ENCODE results near the gene RAD9B. TPM values are rescaled to one million over a fixed set of nuclear protein-coding genes. Genes with fewer than 3 reads are reported as not detected.

The RAD9B gene
- total and polyA plus RNA-seq, 10 of the 15 experiments (the other 5 are each of a cell fraction or from before 2014, with no cell fraction given): 0.54 to 2.0 (median 1.3) TPM

GRCh38 chr12:110549716-110550115 lies 47.6 kb downstream of the RAD9B start:
- Histone ChIP-seq H3K4me1 (ENCODE audit: control insufficient read depth, insufficient read depth, low read length) (peaks cover 11% of the 10 kb centered on the region; the same call in 1 of the 2 replicates), H3K36me3 (ENCODE audit: control insufficient read depth in 2 of 2, insufficient read depth in 2 of 2, low read length in 1 of 2) (peaks cover 10 to 45% of the 10 kb centered on the region in 2 experiments), H4K20me1 (ENCODE audit: control insufficient read depth, insufficient read depth) (peaks cover 4% of the 10 kb centered on the region), H3K4me3 (no peak overlapping the region), H3K9me3 (replicated peaks; ENCODE audit: control insufficient read depth, insufficient read depth, low read length) (no peaks in the 10 kb centered on the region; the same call in 2 of the 3 replicates), H3K4me2 (ENCODE audit: control insufficient read depth, insufficient read depth) (0 out of 2 replicates have a peak overlapping the region, but pooled peaks have one; percentile 17), H2AFZ (ENCODE audit: control insufficient read depth, low read depth, low read length) (no peak overlapping the region), H3K27me3 (replicated peaks in 1 of 2; ENCODE audit: control insufficient read depth in 2 of 2, insufficient read depth in 2 of 2, low read length in 1 of 2) (no peaks in the 10 kb centered on the region), H3K27ac (ENCODE audit: control insufficient read depth, insufficient read depth) (peak overlapping the region; percentile 47; the same call in 1 of the 2 replicates), H3K79me2 (ENCODE audit: control insufficient read depth, insufficient read depth, low read length) (peaks cover 88% of the 10 kb centered on the region), H3K9ac (ENCODE audit: control insufficient read depth, insufficient read depth, low read length) (no peak overlapping the region)
- FAIRE-seq (peak; percentile 61), ATAC-seq (no peak), DNase-seq (ENCODE audit: low read depth, low spot score) (no peak)
- ChIA-PET RAD21 (ENCODE audit: unreplicated experiment) (interaction anchor here (0.7 to 3.0 kb wide), 13 partner anchors 10 to 82 kb away, joined by 3 to 16 read pairs (median 4); partner anchors contain the start of genes FAM216A and GPN3), SMC1A (ENCODE audit: uncharacterized antibody, unreplicated experiment) (interaction anchor here (0.8 to 7.1 kb wide), 19 partner anchors 10 to 92 kb away, joined by 3 to 92 read pairs (median 7); partner anchors contain the start of genes FAM216A and GPN3), POLR2A (interaction anchor here (0.9 to 2.6 kb wide), 11 partner anchors 9 to 194 kb away, joined by 4 to 14 read pairs (median 6); no protein-coding TSS in a partner anchor), CTCF (interaction anchor here (0.6 to 7.3 kb wide), 8 partner anchors 9 to 100 kb away, joined by 3 to 110 read pairs (median 6); partner anchors contain the start of gene ARPC3)
- 48% methylated on average over 2 of the region's 2 CpGs for WGBS (ENCODE audit: insufficient coverage, insufficient replicate concordance, low lambda C conversion rate, missing lambda C conversion rate)
- BruUV-seq (replicated peaks): no TSS peak
- TF ChIP-seq MEF2B (IDR thresholded peaks at IDR 0.05; ENCODE audit: partially characterized antibody, poor library complexity, severe bottlenecking) (peak; percentile 51), MLLT1 (IDR thresholded peaks at IDR 0.05) (no peak)
- intact Hi-C loops (cut with micrococcal nuclease; ENCODE audit: unreplicated experiment) (loop anchor here (5.0 kb wide), 1 partner anchor 37 kb away; no protein-coding TSS in a partner anchor), in situ Hi-C loops (cut with MboI) (no loop called here)

GRCh38 chr12:110550981-110551380 lies 48.9 kb downstream of the RAD9B start:
- H3K9ac ChIP-seq (ENCODE audit: control insufficient read depth, insufficient read depth, low read length): no peak overlapping the region
- CTCF ChIA-PET: interaction anchor here (1.1 to 7.3 kb wide), 7 partner anchors 7 to 49 kb away, joined by 3 to 110 read pairs (median 9); no protein-coding TSS in a partner anchor
- no peak overlapping the region for H3K4me2 ChIP-seq (ENCODE audit: control insufficient read depth, insufficient read depth)
- POLR2A ChIA-PET: interaction anchor here (0.5 to 1.3 kb wide), 4 partner anchors 9 to 76 kb away, joined by 3 to 7 read pairs (median 4); no protein-coding TSS in a partner anchor
- peaks cover 90% of the 10 kb centered on the region for H3K79me2 ChIP-seq (ENCODE audit: control insufficient read depth, insufficient read depth, low read length)
- 71% methylated on average over 4 of the region's 4 CpGs for WGBS (ENCODE audit: insufficient coverage, insufficient replicate concordance, low lambda C conversion rate, missing lambda C conversion rate)
- H3K9me3 ChIP-seq (replicated peaks; ENCODE audit: control insufficient read depth, insufficient read depth, low read length): no peaks in the 10 kb centered on the region; the same call in 2 of the 3 replicates
- H3K4me3 ChIP-seq: no peak overlapping the region
- peaks cover 9 to 37% of the 10 kb centered on the region in 2 experiments for H3K36me3 ChIP-seq (ENCODE audit: control insufficient read depth in 2 of 2, insufficient read depth in 2 of 2, low read length in 1 of 2)
- DNase-seq (ENCODE audit: low read depth, low spot score) (no peak), FAIRE-seq (no peak), ATAC-seq (no peak)
- no peak overlapping the region; the same call in 1 of the 2 replicates for H3K27ac ChIP-seq (ENCODE audit: control insufficient read depth, insufficient read depth)
- no TSS peak for BruUV-seq (replicated peaks)
- H2AFZ ChIP-seq (ENCODE audit: control insufficient read depth, low read depth, low read length): no peak overlapping the region
- no peaks in the 10 kb centered on the region for H3K27me3 ChIP-seq (replicated peaks in 1 of 2; ENCODE audit: control insufficient read depth in 2 of 2, insufficient read depth in 2 of 2, low read length in 1 of 2)
- intact Hi-C loops (cut with micrococcal nuclease; ENCODE audit: unreplicated experiment) (no loop called here), in situ Hi-C loops (cut with MboI) (no loop called here)
- peaks cover 4% of the 10 kb centered on the region for H4K20me1 ChIP-seq (ENCODE audit: control insufficient read depth, insufficient read depth)
- RAD21 ChIA-PET (ENCODE audit: unreplicated experiment): interaction anchor here (1.1 to 3.0 kb wide), 2 partner anchors 25 to 49 kb away, joined by 3 to 16 read pairs; no protein-coding TSS in a partner anchor
- H3K4me1 ChIP-seq (ENCODE audit: control insufficient read depth, insufficient read depth, low read length): peaks cover 11% of the 10 kb centered on the region; the same call in 1 of the 2 replicates
- SMC1A ChIA-PET (ENCODE audit: uncharacterized antibody, unreplicated experiment): interaction anchor here (1.0 to 7.1 kb wide), 10 partner anchors 8 to 100 kb away, joined by 3 to 92 read pairs (median 10); partner anchors contain the start of genes ARPC3, FAM216A and GPN3
- TF ChIP-seq MAX (IDR thresholded peaks at IDR 0.05; ENCODE audit: low read depth, low read length) (no peak), NR2C2 (IDR thresholded peaks at IDR 0.05; ENCODE audit: borderline replicate concordance, control insufficient read depth, insufficient read length, low read depth) (no peak), ZBTB4 (CRISPR knock-in tag; IDR thresholded peaks at IDR 0.05) (no peak), CBX3 (IDR thresholded peaks at IDR 0.05; ENCODE audit: borderline replicate concordance, low read depth) (no peak), LARP7 (IDR thresholded peaks at IDR 0.05) (no peak), BMI1 (IDR thresholded peaks at IDR 0.05; ENCODE audit: borderline replicate concordance) (no peak), NBN (IDR thresholded peaks at IDR 0.05) (no peak)
